LNCaP clone FGC (cell line): ENCODE data around the gene PER1.
A peak's percentile ranks its signal among the peaks of the same experiment; 100 is the strongest.

ENCODE experiments used
- DNase-seq: peaks from one replicate; pipeline ENCODE4 v3.0.0-alpha.2; 2011; ENCODE audit warnings: low read depth
- H3K4me3 ChIP-seq: 2 replicates; pipeline ENCODE4 v1.5.1; 2011; ENCODE audit warnings: mild to moderate bottlenecking, low read depth, low read length, control low read depth
- CTCF ChIP-seq: IDR thresholded peaks from 2 replicates; pipeline ENCODE4 v1.5.1; 2012; ENCODE audit warnings: mild to moderate bottlenecking; ENCODE audit not compliant: control insufficient read depth, insufficient read depth; ENCODE audit errors: extremely low read depth

Gene PER1

GRCh38 chr17:8125947-8126490 lies 26.2 kb downstream of the PER1 start:
- no peak for TF ChIP-seq CTCF
- no peak for DNase-seq

DNA sequence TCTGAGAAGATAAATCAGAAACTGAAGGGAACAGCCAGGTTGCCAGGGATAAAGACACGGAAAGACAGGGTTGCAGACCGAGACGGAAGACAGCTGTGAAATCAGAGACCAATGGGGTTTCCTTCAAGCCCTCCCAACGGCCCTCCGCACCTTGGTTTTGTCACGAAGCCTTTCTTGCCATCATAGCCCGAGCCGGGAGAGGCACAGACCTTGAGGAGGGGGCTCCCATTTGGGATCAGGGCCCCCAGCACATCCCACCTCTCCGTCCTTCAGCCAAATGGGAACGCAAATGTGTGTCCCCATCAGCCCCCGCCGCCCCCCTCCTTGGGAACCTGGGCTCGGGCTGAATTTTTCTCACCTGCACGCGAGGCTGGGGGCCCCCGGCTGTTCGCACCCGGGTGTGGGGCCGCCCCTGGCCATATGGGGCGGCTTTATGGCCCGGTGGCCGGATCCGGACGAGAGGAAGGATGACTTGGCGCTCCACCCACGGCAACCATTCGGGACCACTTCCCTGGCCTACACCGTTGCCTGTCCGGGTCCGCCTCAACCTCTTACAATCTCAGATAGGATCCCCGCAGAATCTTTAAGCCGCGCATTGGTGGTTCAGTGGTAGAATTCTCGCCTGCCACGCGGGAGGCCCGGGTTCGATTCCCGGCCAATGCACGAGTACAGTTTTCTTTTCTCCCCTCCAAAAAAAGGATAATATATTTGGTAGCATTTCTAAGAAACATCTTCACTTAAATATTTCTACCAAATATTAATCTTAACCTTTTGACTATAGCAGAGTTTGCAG lies 26.9 kb downstream of the PER1 start:
- TF ChIP-seq CTCF: no peak
- DNase-seq: no peak
- H3K4me3 ChIP-seq: peak overlapping the region; percentile 82

More at GRCh38 chr17:8125947-8126490, 26.2 kb downstream of the PER1 start:
- peak overlapping the region; percentile 82 for H3K4me3 ChIP-seq

DNA sequence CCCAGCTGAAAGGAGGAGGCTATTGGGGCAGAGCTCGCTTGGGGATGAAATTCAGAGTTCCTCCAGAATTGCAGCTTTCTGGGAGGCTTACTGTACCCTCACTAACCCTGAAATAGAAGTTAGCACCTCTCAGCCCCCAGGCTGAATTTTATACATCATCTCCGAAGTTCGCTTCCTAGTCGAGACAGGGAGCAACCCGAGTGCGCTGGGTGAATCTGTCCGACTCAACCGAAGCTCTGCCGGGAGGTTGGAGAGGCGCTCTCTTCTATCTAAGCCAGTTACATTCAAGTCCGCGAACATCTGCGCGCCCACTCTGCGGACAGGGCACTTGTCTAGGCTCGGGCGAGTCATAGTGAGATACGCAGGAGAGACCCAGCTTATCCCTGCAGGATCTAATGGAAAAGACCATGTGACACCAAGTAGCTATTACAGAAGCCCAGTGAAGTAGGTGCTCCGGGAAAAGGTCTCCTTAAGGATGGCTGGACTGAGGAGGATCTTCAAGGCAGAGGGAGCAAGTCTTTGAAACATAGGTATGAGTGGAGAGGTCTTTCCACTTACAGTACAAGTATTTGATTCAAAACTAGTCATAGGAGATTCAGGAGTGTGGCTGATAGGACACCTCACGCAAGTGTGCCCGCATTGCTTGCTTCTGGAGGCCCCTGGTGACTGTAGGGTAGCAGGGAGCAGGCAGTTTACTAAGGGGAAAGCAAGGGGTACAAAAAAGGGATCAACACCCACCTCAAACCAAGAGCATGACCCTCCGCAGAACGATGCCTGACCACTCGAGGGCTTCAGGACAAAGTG lies 27.7 kb downstream of the PER1 start:
- H3K4me3 ChIP-seq: peak overlapping the region; percentile 58
- DNase-seq: no peak
- 0 out of 2 replicates have a peak, but pooled peaks have one; percentile 1 for TF ChIP-seq CTCF

- DNase-seq: no peak
- no peak for TF ChIP-seq CTCF
- H3K4me3 ChIP-seq: peak within 1 kb of the TSS; percentile 58
These were observed 28.4 kb downstream of the PER1 start, which contains the start of gene HES7 for GRCh38 chr17:8123695-8124349. TSS of gene HES7 (minus strand) at chr17:8124106. CDS start at chr17:8124084, 22 bp downstream.

GRCh38 chr17:8122924-8123694 lies 29.1 kb downstream of the PER1 start:
- peak overlapping the region; percentile 58 for H3K4me3 ChIP-seq
- DNase-seq: no peak

More at GRCh38 chr17:8122924-8123694, 29.1 kb downstream of the PER1 start:
- TF ChIP-seq CTCF: no peak
